HCT116 (cell line): ENCODE data around the gene PRPF6.

Source experiments
- EZH2 ChIP-seq: fragments of 200-600 bp; sonication (generic); IDR thresholded peaks from 2 replicates; pipeline ENCODE4 v1.6.1; 2017; ENCODE audit warnings: antibody characterized with exemption, mixed run types
- SRF ChIP-seq: IDR thresholded peaks from 2 replicates; pipeline ENCODE4 v1.6.1; 2012; ENCODE audit warnings: low read depth

DNA sequence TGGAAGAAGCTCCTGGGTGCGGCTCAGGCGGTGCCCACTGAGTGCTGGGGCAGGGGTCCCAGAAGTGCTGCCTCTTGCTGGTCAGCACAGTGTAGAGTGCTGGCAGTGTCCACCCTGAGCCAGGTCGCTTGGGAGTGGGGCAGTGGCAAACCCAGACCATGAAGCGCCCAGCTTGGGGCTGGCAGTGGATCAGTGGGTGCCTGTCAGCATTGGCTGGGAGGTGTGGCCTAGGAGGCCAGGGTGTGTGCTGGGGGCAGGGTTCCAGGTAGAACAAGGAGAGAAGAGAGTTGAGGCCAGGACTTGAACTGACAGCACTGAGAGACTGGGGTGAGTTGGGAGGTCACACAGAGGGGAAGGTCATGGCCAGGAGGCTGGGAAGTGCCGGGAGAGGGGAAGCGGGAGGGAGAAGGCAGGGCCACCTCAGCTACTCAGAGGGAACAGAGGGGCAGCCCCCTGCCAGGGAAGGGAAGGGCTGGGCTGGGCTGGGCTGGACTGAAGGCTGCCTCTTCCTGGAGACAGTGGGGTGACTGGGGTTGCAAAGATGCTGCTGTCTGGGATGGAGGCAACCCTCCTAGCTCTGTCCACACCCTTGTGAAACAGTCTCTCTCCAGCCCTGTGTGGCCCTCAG lies 86.2 kb downstream of the PRPF6 start:
- TF ChIP-seq SRF = no peak
- no peak for TF ChIP-seq EZH2
